ENCODE data around the gene DVL2.

GRCh38 chr17:7196651-7197401 lies 37.5 kb downstream of the DVL2 start:
- no peak for TF ChIP-seq CTCF (IDR thresholded peaks at IDR 0.05)
- TF ChIP-seq POLR2AphosphoS5 (IDR thresholded peaks at IDR 0.05), result no peak
